IMR-90 (cell line): ENCODE measurements around the gene LRRFIP1. TPM values are rescaled to one million over a fixed set of nuclear protein-coding genes. Genes with fewer than 3 reads are reported as not detected.

Experiments used
- ATAC-seq: fragments of 200-7000 bp; cut with Tn5 transposase; 2 replicates; pipeline ENCODE4 v1.9.1; 2020; ENCODE audit warnings: low read depth, mild to moderate bottlenecking, moderate library complexity
- BruUV-seq: library from RNA; stranded (reverse); fragments of 400-500 nt; replicated peaks from 2 replicates; lab custom pipeline; 2021; lab: Mats Ljungman, UMichigan
- CTCF ChIA-PET: fragments of 300-600 bp; formaldehyde crosslinking; extraction: SDS; loops from one replicate; lab custom pipeline; 2021; ENCODE audit warnings: antibody characterized with exemption; lab: Yijun Ruan, JAX
- POLR2A ChIA-PET: fragments of 300-600 bp; sonication (Branson Sonifier 250); formaldehyde crosslinking; loops from one replicate; lab custom pipeline; 2022; ENCODE audit warnings: antibody characterized with exemption; ENCODE audit not compliant: unreplicated experiment; lab: Charles Lee
- DNase-seq: peaks from one replicate; pipeline ENCODE4 v3.0.0; 2013
- H2AFZ ChIP-seq: replicated peaks from 2 replicates; pipeline ENCODE3; 2013; ENCODE audit warnings: low read length, mild to moderate bottlenecking; ENCODE audit not compliant: poor library complexity
- H2AK5ac ChIP-seq: 2 replicates; pipeline ENCODE4 v1.6.1; 2013; ENCODE audit warnings: low read depth, low read length, inconsistent platforms
- H2AK9ac ChIP-seq: replicated peaks from 2 replicates; pipeline ENCODE3; 2013; ENCODE audit warnings: mild to moderate bottlenecking, low read depth, low read length, moderate library complexity; ENCODE audit not compliant: poor library complexity
- H2BK120ac ChIP-seq: 2 replicates; pipeline ENCODE4 v1.6.1; 2013; ENCODE audit warnings: low read depth, low read length, inconsistent platforms
- H2BK15ac ChIP-seq: 3 replicates; pipeline ENCODE4 v1.6.1; 2013; ENCODE audit warnings: low read depth, low read length, inconsistent platforms
- H2BK20ac ChIP-seq: 2 replicates; pipeline ENCODE4 v1.6.1; 2013; ENCODE audit warnings: low read depth, mild to moderate bottlenecking, inconsistent platforms, low read length, moderate library complexity
- H2BK5ac ChIP-seq: 2 replicates; pipeline ENCODE4 v1.6.1; 2013; ENCODE audit warnings: mild to moderate bottlenecking, low read depth, low read length, inconsistent platforms; ENCODE audit not compliant: poor library complexity, severe bottlenecking
- H3K14ac ChIP-seq: replicated peaks from 2 replicates; pipeline ENCODE4 v1.6.1; 2013; ENCODE audit warnings: low read depth, low read length, inconsistent platforms
- H3K18ac ChIP-seq: 2 replicates; pipeline ENCODE4 v1.6.1; 2013; ENCODE audit warnings: low read depth, low read length, control low read depth
- H3K23ac ChIP-seq: 2 replicates; pipeline ENCODE4 v1.6.1; 2013; ENCODE audit warnings: low read depth, low read length, inconsistent platforms
- H3K27ac ChIP-seq: 2 replicates; pipeline ENCODE4 v1.5.1; 2013; ENCODE audit warnings: mild to moderate bottlenecking, control low read depth, low read length; ENCODE audit not compliant: insufficient read depth
- H3K27me3 ChIP-seq: 2 replicates; pipeline ENCODE4 v1.6.1; 2013; ENCODE audit warnings: low read length; ENCODE audit not compliant: control insufficient read depth, insufficient read depth
- H3K36me3 ChIP-seq: 2 replicates; pipeline ENCODE4 v1.6.1; 2013; ENCODE audit warnings: low read length, mixed read lengths; ENCODE audit not compliant: control insufficient read depth, insufficient read depth
- H3K4ac ChIP-seq: 2 replicates; pipeline ENCODE4 v1.6.1; 2013; ENCODE audit warnings: low read depth, low read length, inconsistent platforms
- H3K4me1 ChIP-seq: 2 replicates; pipeline ENCODE4 v1.6.1; 2013; ENCODE audit warnings: low read length, mixed read lengths; ENCODE audit not compliant: control insufficient read depth, insufficient read depth
- H3K4me2 ChIP-seq: 2 replicates; pipeline ENCODE4 v1.6.1; 2013; ENCODE audit warnings: low read depth, mild to moderate bottlenecking, control low read depth, low read length, moderate library complexity
- H3K4me3 ChIP-seq: 2 replicates; pipeline ENCODE4 v1.5.1; 2013; ENCODE audit warnings: low read depth, mild to moderate bottlenecking, control low read depth, low read length, moderate library complexity; ENCODE audit not compliant: insufficient read depth
- H3K56ac ChIP-seq: 2 replicates; pipeline ENCODE4 v1.6.1; 2013; ENCODE audit warnings: low read length, inconsistent platforms; ENCODE audit not compliant: insufficient read depth; ENCODE audit errors: extremely low read depth
- H3K79me1 ChIP-seq, 2 experiments: 2 replicates each; pipeline ENCODE4 v1.6.1; 2013; ENCODE audit warnings: low read length in 2 of 2, inconsistent platforms in 1 of 2, low read depth in 1 of 2
- H3K9ac ChIP-seq: 2 replicates; pipeline ENCODE4 v1.6.1; 2013; ENCODE audit warnings: low read depth, low read length, control low read depth
- H3K9me1 ChIP-seq: 2 replicates; pipeline ENCODE4 v1.6.1; 2013; ENCODE audit warnings: low read length, inconsistent platforms; ENCODE audit not compliant: insufficient read depth
- H3K9me3 ChIP-seq: 2 replicates; pipeline ENCODE4 v1.6.1; 2013; ENCODE audit warnings: low read length; ENCODE audit not compliant: control insufficient read depth, insufficient read depth
- H4K20me1 ChIP-seq: 2 replicates; pipeline ENCODE4 v1.6.1; 2013; ENCODE audit warnings: low read length, inconsistent platforms; ENCODE audit not compliant: insufficient read depth
- H4K5ac ChIP-seq: 2 replicates; pipeline ENCODE4 v1.6.1; 2013; ENCODE audit warnings: mild to moderate bottlenecking, low read depth, low read length, control low read depth
- H4K8ac ChIP-seq, 2 experiments: 2 replicates each; pipeline ENCODE4 v1.6.1; 2013; ENCODE audit warnings: low read depth in 2 of 2, low read length in 2 of 2, control low read depth in 1 of 2, inconsistent platforms in 1 of 2
- H4K91ac ChIP-seq: 2 replicates; pipeline ENCODE4 v1.6.1; 2013; ENCODE audit warnings: low read depth, low read length, inconsistent platforms; ENCODE audit not compliant: insufficient read depth
- BHLHE40 ChIP-seq: fragments of 150-350 bp; IDR thresholded peaks from 2 replicates; pipeline ENCODE4 v1.6.1; 2016; ENCODE audit warnings: mild to moderate bottlenecking, low read depth, low read length
- CHD1 ChIP-seq: IDR thresholded peaks from 2 replicates; pipeline ENCODE4 v1.6.1; 2012; ENCODE audit warnings: low read depth, low read length, improper control_type of control experiment
- MAFK ChIP-seq: IDR thresholded peaks from 2 replicates; pipeline ENCODE4 v1.6.1; 2012; ENCODE audit warnings: low read depth, low read length, improper control_type of control experiment
- MAZ ChIP-seq: IDR thresholded peaks from 2 replicates; pipeline ENCODE4 v1.6.1; 2012; ENCODE audit warnings: low read depth, mild to moderate bottlenecking, low read length, improper control_type of control experiment, moderate library complexity, borderline replicate concordance
- MXI1 ChIP-seq: IDR thresholded peaks from 2 replicates; pipeline ENCODE4 v1.6.1; 2012; ENCODE audit warnings: low read depth, mild to moderate bottlenecking, low read length, moderate library complexity, borderline replicate concordance
- RAD21 ChIP-seq: IDR thresholded peaks from 2 replicates; pipeline ENCODE4 v1.6.1; 2012; ENCODE audit warnings: low read length, improper control_type of control experiment
- RCOR1 ChIP-seq: IDR thresholded peaks from 2 replicates; pipeline ENCODE4 v1.6.1; 2012; ENCODE audit warnings: mild to moderate bottlenecking, low read length, improper control_type of control experiment; ENCODE audit not compliant: insufficient replicate concordance
- RFX5 ChIP-seq: IDR thresholded peaks from 2 replicates; pipeline ENCODE4 v1.8.0; 2012; ENCODE audit warnings: low read depth, mild to moderate bottlenecking, low read length, moderate library complexity
- USF2 ChIP-seq: fragments of 150-350 bp; IDR thresholded peaks from 2 replicates; pipeline ENCODE4 v1.6.1; 2017; ENCODE audit warnings: mild to moderate bottlenecking, antibody characterized with exemption, low read length, low read depth
- WGBS, 2 experiments: methylation state at CpG; one replicate each; pipeline versions ENCODE4 v1.1.5 to v1.1.7; 2013; ENCODE audit warnings: missing lambda C conversion rate in 2 of 2; ENCODE audit not compliant: insufficient read length in 1 of 2; ENCODE audit errors: extremely low coverage in 2 of 2; 5-methylcytosine and 5-hydroxymethylcytosine counted together
- dilution Hi-C: fragments of 300-500 bp; cut with HindIII; formaldehyde crosslinking; loops from one replicate; pipeline ENCODE4 v1.14.3; 2018; ENCODE audit warnings: low sequenced_read_pairs; ENCODE audit not compliant: unreplicated experiment
- in situ Hi-C: fragments of 300-500 bp; cut with MboI; formaldehyde crosslinking; loops from 3 replicates; pipeline ENCODE4 v1.14.3; 2019; ENCODE audit warnings: low sequenced_read_pairs, inconsistent platforms, mixed read lengths
- intact Hi-C: fragments of 100-400 bp; cut with micrococcal nuclease; formaldehyde crosslinking; loops from 2 replicates; pipeline ENCODE4 v1.10.0; 2022
- polyA plus RNA-seq, 3 experiments: library from polyadenylated mRNA; depleted of rRNA; stranded (reverse); fragments of >200 nt; gene quantifications; 2 replicates each; pipeline ENCODE4 v1.2.3, GENCODE V29; 2012; ENCODE audit warnings: low replicate concordance in 1 of 3
- total RNA-seq: library from RNA; depleted of rRNA; stranded (reverse); fragments of >200 nt; gene quantifications from 2 replicates; pipeline ENCODE4 v1.2.3, GENCODE V29; 2012

LRRFIP1 gene
- total and polyA plus RNA-seq, 2 of the 4 experiments (the other 2 are of a cell fraction), result 52.2 to 54.4 TPM

GRCh38 chr2:237820421-237820820 lies 193.0 kb downstream of the LRRFIP1 start:
- H2BK5ac ChIP-seq, result no peak overlapping the region
- no peaks in the 10 kb centered on the region for H4K20me1 ChIP-seq
- H2BK20ac ChIP-seq, result no peak overlapping the region
- H4K8ac ChIP-seq, result no peak overlapping the region
- no TSS peak for BruUV-seq
- H3K4me3 ChIP-seq, result no peak overlapping the region
- no peak overlapping the region for H2AK5ac ChIP-seq
- ATAC-seq (no peak), DNase-seq (no peak)
- H3K18ac ChIP-seq, result no peak overlapping the region
- POLR2A ChIA-PET, result interaction anchor here (0.6 kb wide), 1 partner anchor 9 kb away, joined by 3 read pairs; no protein-coding TSS in a partner anchor
- in situ Hi-C loops (no loop called here), intact Hi-C loops (no loop called here), dilution Hi-C loops (no loop called here)
- no peak overlapping the region for H3K23ac ChIP-seq
- H3K4me1 ChIP-seq, result no peaks in the 10 kb centered on the region
- H3K27ac ChIP-seq, result no peak overlapping the region
- 100% methylated on average over 1 of the region's 2 CpGs; no CpG with 5 or more reads in 1 of the 2 experiments for WGBS, 2 experiments
- CTCF ChIA-PET, result interaction anchor here (0.6 kb wide), 1 partner anchor 658 kb away, joined by 6 read pairs; no protein-coding TSS in a partner anchor
- H3K9ac ChIP-seq, result no peak overlapping the region
- no peak overlapping the region for H4K91ac ChIP-seq
- no peak overlapping the region for H2BK120ac ChIP-seq
- no peaks in the 10 kb centered on the region for H3K9me1 ChIP-seq
- no peak overlapping the region for H3K14ac ChIP-seq
- no peak overlapping the region for H3K4me2 ChIP-seq
- H2AFZ ChIP-seq, result no peak overlapping the region
- no peak overlapping the region for H2BK15ac ChIP-seq
- no peak overlapping the region for H3K56ac ChIP-seq
- no peaks in the 10 kb centered on the region for H3K9me3 ChIP-seq
- no peaks in the 10 kb centered on the region for H3K36me3 ChIP-seq
- no peak overlapping the region for H3K4ac ChIP-seq
- TF ChIP-seq RAD21 (no peak), BHLHE40 (no peak), RCOR1 (no peak), CHD1 (no peak), MAFK (no peak), RFX5 (no peak), MXI1 (no peak), USF2 (no peak), MAZ (no peak)
- no peaks in the 10 kb centered on the region for H3K79me1 ChIP-seq
- no peak overlapping the region for H4K5ac ChIP-seq
- no peaks in the 10 kb centered on the region; the same call in 1 of the 2 replicates for H3K27me3 ChIP-seq
- H2AK9ac ChIP-seq, result no peak overlapping the region
